Psoas muscle (tissue), 8 donors: ENCODE measurements around the gene OR52H1. TPM values are rescaled to one million over a fixed set of nuclear protein-coding genes. Genes with fewer than 3 reads are reported as not detected.

Experiments used
- ATAC-seq, 4 donors: fragments of 200-7000 bp; cut with Tn5 transposase; one replicate each; pipeline ENCODE4 v1.9.1; 2020; ENCODE audit warnings: moderate library complexity in 3 of 4, mild to moderate bottlenecking in 2 of 4
- DNase-seq, 2 donors: peaks; one replicate each; pipeline ENCODE4 v3.0.0-alpha.2; 2020
- H3K27ac ChIP-seq: fragments of 200-600 bp; one replicate; pipeline ENCODE4 v1.8.0; 2022
- H3K27me3 ChIP-seq, 3 donors: fragments of 200-600 bp in 1 of 3; one replicate each; pipeline versions ENCODE4 v1.6.1 to v1.8.0; 2013 to 2022; ENCODE audit warnings: low read length in 2 of 3, mild to moderate bottlenecking in 2 of 3, moderate library complexity in 1 of 3; ENCODE audit not compliant: insufficient read depth in 3 of 3
- H3K36me3 ChIP-seq, 2 donors: fragments of 200-600 bp in 1 of 2; one replicate each; pipeline versions ENCODE4 v1.6.1 to v1.8.0; 2013 to 2022; ENCODE audit warnings: low read depth in 1 of 2, mild to moderate bottlenecking in 1 of 2, moderate library complexity in 1 of 2; ENCODE audit not compliant: insufficient read depth in 1 of 2
- H3K4me1 ChIP-seq: fragments of 200-600 bp; one replicate; pipeline ENCODE4 v1.8.0; 2022
- H3K4me3 ChIP-seq: fragments of 200-600 bp; one replicate; pipeline ENCODE4 v1.8.0; 2022; ENCODE audit warnings: mild to moderate bottlenecking
- H3K9me3 ChIP-seq: fragments of 200-600 bp; one replicate; pipeline ENCODE4 v1.8.0; 2022
- WGBS, 3 donors: extraction: QIAGEN DNeasy Blood & Tissue Kit; methylation state at CpG; one replicate each; pipeline versions ENCODE4 v1.1.6 to v1.1.7; 2013; 5-methylcytosine and 5-hydroxymethylcytosine counted together
- intact Hi-C, 2 donors: fragments of 100-400 bp; cut with DNase I; formaldehyde crosslinking; loops; one replicate each; pipeline versions ENCODE4 v1.11.0 to v1.14.2; 2022
- polyA plus RNA-seq, 3 donors: library from polyadenylated mRNA; stranded (reverse); fragments of 200-250 nt; gene quantifications; one replicate each; pipeline ENCODE4 v1.2.3, GENCODE V29; 2013
- total RNA-seq, 4 donors: library from RNA; stranded (reverse); fragmentation: NEBNext Ultra II Directional in 2 of 4; extraction: Animal tissue kit (Norgen Biotek cat#: 25700) in 2 of 4; gene quantifications; one replicate each; pipeline versions ENCODE4 v1.2.1 to v1.2.4, GENCODE V29; 2021 to 2023
- TF ChIP-seq, protein P1 (sequence below): fragments of 200-600 bp; IDR thresholded peaks from one replicate; pipeline ENCODE4 v1.8.0; 2022; ENCODE audit warnings: antibody characterized with exemption
- donor health status: healthy with polysubstance abuse.
- donor health status: DM: no; HTN: no; CAD: no; lungs with moderate emphysema.
- donor health status: Bipolar disorder and iron deficiency.
- donor health status: healthy.
- donor health status: DM: yes; HTN: yes; CAD: no.
- donor health status: DM: no; HTN: no; CAD: no.
- donor health status: DM: no; HTN: no; CAD: no.
- donor health status: DM: yes; HTN: yes; CAD: no.

Gene OR52H1
- total and polyA plus RNA-seq, 7 donors, result not detected

DNA sequence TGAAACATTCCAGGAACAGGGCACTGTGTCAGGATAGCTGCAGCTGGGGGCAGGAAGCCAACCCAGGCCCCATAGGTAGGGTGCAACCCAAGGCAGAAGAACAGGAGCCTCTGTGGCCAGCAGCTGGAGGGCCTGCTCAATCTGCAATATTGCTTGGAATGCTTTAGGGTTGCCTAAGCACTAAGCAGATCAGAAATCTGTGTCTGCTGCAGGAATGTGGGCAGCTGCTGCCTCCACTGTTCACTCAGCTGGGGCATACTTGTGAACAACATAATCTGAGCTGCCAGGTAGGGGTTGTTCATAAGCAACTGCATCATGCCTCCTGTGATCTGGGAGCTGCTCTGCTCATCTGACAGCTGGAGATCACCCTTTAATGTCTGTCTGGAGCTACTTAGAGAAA lies 33.5 kb downstream of the OR52H1 start:
- H3K27me3 ChIP-seq, result no peaks in the 10 kb centered on the region
- intact Hi-C loops, result no loop called here
- no peak overlapping the region for H3K4me3 ChIP-seq
- TF ChIP-seq, protein P1, sequence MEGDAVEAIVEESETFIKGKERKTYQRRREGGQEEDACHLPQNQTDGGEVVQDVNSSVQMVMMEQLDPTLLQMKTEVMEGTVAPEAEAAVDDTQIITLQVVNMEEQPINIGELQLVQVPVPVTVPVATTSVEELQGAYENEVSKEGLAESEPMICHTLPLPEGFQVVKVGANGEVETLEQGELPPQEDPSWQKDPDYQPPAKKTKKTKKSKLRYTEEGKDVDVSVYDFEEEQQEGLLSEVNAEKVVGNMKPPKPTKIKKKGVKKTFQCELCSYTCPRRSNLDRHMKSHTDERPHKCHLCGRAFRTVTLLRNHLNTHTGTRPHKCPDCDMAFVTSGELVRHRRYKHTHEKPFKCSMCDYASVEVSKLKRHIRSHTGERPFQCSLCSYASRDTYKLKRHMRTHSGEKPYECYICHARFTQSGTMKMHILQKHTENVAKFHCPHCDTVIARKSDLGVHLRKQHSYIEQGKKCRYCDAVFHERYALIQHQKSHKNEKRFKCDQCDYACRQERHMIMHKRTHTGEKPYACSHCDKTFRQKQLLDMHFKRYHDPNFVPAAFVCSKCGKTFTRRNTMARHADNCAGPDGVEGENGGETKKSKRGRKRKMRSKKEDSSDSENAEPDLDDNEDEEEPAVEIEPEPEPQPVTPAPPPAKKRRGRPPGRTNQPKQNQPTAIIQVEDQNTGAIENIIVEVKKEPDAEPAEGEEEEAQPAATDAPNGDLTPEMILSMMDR, result no peak
- no peaks in the 10 kb centered on the region for H3K4me1 ChIP-seq
- ATAC-seq (no peak), DNase-seq (no peak)
- H3K27ac ChIP-seq, result no peak overlapping the region
- no peaks in the 10 kb centered on the region for H3K9me3 ChIP-seq
- no peaks in the 10 kb centered on the region for H3K36me3 ChIP-seq

DNA sequence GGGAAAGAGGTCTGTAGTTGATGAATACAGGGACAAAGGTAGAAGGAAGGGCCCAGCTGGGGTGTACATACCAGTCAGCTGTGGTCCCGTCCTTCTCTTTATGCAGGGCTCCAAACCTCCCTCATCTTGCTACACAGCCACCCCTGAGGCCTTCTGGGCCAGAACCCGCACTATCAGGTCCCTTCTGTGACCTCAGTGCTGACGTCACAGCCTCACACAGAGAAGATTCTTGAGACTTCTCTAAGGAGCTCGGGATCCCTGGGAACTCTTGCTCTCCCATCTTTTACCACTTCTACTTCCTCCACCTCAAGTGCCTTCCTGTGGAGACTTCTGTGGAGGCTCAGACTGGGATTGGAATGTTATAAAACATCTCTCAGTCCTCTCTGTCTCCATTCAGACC lies 38.5 kb downstream of the OR52H1 start, which contains the start of gene UBQLN3:
Gene UBQLN3 (minus strand): TSS at position 155 of the 400 bp plus-strand sequence. CDS start 399 bp downstream, outside the sequence.
- DNase-seq (no peak), ATAC-seq (no peak)
- Histone ChIP-seq H3K4me1 (no peaks in the 10 kb centered on the region), H3K27ac (no peak within 1 kb of the TSS), H3K36me3 (no peaks in the 10 kb centered on the region), H3K9me3 (no peaks in the 10 kb centered on the region), H3K4me3 (no peak within 1 kb of the TSS), H3K27me3 (no peaks in the 10 kb centered on the region)
- TF ChIP-seq, protein P1, result no peak
- 71 to 86% (median 77%) methylated on average over 4 of the region's 4 CpGs for whole genome bisulfite sequencing, 3 donors
- intact Hi-C loops, result no loop called here

DNA sequence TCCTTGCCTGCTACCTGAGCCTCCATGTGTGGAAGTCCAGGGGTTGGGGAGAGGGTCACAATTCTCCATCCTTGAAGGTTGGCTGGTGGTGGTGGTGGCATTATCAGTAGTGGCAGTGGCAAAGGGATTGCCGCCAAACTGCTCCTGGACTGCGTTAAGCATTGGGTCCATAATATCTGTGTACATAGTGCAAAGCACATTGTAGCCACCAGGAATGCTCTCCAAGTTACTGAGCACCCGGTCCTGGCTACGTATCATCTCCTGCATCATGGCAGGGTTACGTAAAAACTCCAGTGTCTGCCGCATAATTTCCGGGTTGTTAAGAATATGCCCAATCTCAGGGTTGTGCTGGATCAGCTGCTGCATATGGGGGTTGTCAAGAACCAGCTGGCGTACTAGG lies 39.7 kb downstream of the OR52H1 start:
- Histone ChIP-seq H3K27me3 (no peaks in the 10 kb centered on the region), H3K27ac (no peak overlapping the region), H3K9me3 (no peaks in the 10 kb centered on the region), H3K36me3 (no peaks in the 10 kb centered on the region), H3K4me3 (no peak overlapping the region), H3K4me1 (no peaks in the 10 kb centered on the region)
- DNase-seq (no peak), ATAC-seq (no peak)
- 94 to 96% (median 95%) methylated on average over 8 of the region's 8 CpGs for WGBS, 3 donors
- intact Hi-C loops, result no loop called here
- TF ChIP-seq, protein P1, result no peak

DNA sequence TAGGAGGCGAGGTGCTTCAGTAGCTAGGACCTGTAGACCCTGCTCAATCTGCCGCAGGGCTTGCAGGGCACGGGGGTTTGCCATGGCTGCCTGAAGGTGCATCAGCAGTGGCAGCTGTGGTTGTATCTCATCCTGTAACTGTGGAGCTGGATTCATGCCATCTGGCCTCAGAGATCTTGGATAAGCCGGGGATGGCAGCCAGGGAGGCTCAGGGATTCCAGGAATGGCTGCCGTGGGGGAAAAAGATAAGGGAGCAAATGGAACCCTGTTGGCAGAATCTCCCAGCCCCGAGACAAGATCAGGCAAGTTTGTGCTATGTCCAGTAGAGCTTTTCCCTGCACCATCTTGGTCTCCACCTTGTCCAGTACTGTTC lies 40.4 kb downstream of the OR52H1 start:
- H3K4me1 ChIP-seq, result no peaks in the 10 kb centered on the region
- H3K4me3 ChIP-seq, result no peak overlapping the region
- H3K9me3 ChIP-seq, result no peaks in the 10 kb centered on the region
- H3K27ac ChIP-seq, result no peak overlapping the region
- intact Hi-C loops, result no loop called here
- DNase-seq (no peak), ATAC-seq (no peak)
- 38 to 40% (median 40%) methylated on average over 6 of the region's 6 CpGs for WGBS, 3 donors
- TF ChIP-seq, protein P1, result no peak
- no peaks in the 10 kb centered on the region for H3K27me3 ChIP-seq
- no peaks in the 10 kb centered on the region for H3K36me3 ChIP-seq

DNA sequence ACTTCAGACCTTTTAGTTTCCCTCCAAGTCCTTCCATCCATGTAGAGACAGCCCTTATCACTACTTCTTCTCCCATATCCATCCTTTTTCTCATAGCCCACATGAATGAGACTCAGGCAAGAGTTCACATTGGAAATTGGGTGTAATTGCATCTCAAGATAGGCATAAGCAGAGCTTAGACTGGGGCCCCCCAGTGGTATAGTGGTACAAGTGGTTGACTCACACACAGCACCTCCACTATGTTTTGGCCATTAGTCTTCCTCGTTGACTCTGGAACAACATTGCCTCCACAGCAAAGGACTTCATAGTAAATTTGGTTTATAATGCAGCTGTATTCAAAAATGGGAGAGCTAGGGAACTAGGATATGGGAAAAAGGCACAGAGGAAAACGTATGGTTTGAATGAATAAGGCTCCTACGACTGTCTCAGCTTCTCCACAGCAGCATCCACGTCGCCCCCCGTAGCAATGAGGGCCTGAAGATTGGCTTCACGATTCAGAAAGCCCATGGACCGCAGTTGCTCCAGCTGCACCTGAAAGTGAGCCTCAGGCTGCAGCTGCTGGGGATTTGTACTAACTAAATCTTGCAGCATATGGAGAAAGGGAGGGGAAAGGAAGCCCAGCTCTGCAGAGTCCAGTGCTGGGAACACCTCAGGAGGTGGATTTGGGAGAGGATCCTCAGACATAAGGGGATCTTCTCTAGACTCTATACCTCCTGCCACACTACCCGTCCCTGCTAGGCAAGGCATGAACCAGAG lies 41.0 kb downstream of the OR52H1 start:
- Histone ChIP-seq H3K36me3 (no peaks in the 10 kb centered on the region), H3K27ac (no peak overlapping the region), H3K4me3 (no peak overlapping the region), H3K9me3 (no peaks in the 10 kb centered on the region), H3K27me3 (no peaks in the 10 kb centered on the region), H3K4me1 (no peaks in the 10 kb centered on the region)
- ATAC-seq (no peak), DNase-seq (no peak)
- TF ChIP-seq, protein P1, result no peak
- WGBS, 3 donors, result 43 to 48% (median 46%) methylated on average over 9 of the region's 9 CpGs
- intact Hi-C loops, result no loop called here
